Measurements from ENCODE around the gene ENGASE.

The ENGASE gene

GRCh38 chr17:79079421-79080200 lies 5.0 kb downstream of the ENGASE start:
- no peak for DNase-seq

DNA sequence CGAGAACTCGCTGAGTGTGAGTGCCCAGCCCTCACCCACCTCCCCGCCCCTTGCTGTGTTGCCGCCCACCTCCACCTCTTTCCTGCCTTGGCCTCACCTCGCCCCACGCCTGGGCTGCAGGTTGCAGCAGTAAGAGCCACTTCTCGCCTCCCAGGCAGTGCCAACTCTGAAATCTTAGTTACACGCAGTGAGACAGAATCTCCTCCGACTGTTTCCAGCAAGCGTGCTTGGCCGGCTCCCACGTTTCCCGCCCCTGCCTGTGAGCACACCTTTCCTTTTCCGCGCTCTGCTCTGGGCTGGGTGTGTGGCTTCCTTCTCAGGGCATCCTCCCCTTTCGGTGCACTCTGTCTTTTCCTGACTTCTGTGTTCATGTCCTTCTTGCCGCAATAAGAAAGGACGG lies 5.7 kb downstream of the ENGASE start:
- peak in 18 of 56 donors; percentile 3 to 58 (median 24) for DNase-seq

DNA sequence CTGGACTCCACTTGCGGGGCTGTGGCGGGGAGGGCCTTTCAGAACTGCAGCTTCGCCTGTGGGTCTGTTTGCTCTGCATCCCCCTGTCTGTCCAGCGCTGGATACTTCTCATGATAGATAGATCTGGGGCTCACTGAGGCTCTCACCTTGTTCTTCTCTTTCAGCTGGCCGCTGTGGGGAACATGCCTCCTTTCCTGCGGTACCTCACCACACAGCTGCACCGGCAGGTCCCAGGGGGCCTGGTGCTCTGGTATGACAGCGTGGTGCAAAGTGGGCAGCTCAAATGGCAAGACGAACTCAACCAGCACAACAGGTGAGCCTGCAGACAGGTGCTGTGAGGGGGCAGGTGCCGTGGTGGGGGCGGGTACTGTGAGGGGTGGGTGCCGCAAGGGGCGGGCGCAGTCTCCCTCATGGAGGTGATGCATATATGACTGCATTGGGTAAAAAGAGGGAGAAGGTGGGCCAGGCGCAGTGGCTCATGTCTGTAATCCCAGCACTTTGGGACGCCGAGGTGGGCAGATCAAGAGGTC lies 6.2 kb downstream of the ENGASE start:
- no peak for DNase-seq

GRCh38 chr17:79081571-79082276 lies 7.1 kb downstream of the ENGASE start:
- no peak for DNase-seq

DNA sequence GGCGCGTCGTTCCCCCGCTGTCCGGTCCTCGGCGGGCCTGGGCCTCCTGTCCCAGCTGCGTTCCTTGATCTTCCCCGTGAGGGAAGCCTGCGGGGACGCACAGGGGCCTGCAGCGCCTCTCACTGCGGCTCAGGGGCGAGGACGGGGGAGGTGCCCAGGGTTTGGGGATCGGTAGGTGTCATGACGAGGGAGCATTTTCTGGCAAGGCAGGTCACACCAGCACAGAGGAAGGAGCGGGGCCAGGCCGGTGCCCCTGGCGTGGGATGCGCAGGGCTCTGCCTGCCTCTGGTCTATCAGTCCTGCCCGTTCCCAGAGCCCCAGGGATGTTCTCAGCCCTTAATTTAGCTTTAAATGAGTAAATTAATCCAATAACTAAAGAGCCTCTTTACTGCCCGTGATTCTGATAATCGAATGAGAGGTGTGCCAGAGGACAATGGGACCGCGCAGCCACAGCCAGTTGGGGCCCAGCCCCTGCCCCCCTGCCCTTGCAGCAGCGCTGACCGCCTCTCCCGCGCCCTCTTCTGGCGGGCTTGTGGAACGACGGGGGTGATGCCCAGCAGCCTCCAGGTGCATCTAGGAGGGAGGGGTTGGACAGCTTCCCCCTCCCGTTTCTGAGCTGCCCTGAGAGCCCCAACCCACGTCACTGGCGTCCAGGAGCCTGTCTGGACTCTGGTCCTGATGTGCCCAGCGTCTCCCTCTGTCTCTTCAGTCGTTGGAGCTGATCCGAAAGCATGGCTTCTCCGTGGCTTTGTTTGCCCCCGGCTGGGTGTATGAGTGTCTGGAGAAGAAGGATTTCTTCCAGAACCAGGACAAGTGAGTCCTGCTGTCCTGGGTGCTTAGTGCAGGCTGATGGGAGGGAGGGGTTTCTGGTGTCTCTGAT lies 7.9 kb downstream of the ENGASE start:
- DNase-seq, result peak in 13 of 56 donors; percentile 8 to 63 (median 16)

DNA sequence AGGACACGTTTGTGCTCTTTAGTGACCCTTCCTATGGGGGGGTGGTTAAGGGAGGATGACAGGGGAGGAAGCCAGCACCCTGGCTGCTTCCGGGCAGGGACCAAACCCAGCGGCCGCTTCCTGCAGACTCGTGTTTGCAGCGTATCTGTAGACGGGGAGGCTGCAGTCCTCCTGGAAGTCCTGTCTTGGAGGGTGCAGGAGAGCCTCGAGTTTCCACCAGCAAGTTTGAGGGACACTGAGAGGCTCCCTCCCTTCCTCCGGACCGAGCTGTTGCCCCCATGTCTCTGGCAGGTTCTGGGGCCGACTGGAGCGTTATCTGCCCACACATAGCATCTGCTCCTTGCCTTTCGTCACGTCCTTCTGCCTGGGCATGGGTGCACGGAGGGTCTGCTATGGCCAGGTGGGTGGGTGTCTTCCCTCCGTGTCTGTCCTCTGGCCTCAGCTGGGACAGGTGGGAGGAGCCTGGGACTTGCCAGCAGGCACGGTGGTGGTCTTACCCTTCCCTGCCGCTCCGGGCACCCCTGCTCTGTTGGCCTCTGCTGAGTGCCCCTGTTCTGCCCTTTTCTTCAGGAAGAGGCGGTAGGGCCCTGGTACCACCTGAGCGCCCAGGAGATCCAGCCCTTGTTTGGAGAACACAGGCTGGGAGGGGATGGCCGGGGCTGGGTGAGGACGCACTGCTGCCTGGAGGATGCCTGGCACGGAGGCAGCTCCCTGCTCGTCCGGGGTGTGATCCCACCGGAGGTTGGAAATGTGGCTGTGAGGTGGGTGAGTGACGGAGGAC lies 8.8 kb downstream of the ENGASE start:
- DNase-seq, result no peak

DNA sequence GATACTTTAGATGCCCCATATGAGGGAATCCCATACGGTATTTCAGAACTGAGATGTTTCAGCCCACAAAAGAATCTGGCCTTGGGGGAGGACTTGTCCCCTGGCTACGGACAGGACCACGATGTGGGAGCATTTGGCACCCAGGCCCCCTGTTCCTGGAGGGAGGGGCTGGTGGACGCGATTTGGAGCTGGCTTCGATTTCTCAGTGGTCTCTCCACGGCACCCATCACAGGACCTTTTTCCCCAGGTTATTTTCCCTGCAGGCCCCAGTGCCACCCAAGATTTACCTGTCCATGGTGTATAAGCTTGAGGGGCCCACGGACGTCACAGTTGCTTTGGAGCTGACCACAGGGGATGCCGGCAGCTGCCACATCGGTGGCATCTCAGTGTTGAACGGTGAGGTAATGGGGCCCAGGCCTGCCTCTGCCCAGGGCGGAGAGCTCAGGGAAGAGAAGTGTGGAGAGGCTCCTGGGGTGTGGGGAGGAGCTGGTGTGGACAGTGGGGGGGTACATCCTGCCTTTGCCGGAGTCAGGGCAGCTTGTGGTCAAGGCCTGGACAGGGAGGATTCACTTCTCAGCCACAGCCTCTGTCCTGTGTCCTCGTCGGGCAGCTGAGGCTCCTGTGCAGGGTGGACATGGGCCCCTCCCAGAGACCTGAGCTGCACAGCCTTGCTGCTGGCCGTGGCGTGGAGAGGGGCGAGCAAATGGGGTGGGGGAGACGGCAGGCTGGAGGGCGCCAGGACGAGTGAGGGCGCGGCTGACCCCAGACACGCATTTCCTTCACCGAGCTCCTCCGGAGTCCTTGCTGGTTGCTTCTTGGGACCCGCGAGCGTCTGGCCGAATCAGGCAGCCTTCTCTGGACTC lies 9.9 kb downstream of the ENGASE start:
- no peak for DNase-seq

DNA sequence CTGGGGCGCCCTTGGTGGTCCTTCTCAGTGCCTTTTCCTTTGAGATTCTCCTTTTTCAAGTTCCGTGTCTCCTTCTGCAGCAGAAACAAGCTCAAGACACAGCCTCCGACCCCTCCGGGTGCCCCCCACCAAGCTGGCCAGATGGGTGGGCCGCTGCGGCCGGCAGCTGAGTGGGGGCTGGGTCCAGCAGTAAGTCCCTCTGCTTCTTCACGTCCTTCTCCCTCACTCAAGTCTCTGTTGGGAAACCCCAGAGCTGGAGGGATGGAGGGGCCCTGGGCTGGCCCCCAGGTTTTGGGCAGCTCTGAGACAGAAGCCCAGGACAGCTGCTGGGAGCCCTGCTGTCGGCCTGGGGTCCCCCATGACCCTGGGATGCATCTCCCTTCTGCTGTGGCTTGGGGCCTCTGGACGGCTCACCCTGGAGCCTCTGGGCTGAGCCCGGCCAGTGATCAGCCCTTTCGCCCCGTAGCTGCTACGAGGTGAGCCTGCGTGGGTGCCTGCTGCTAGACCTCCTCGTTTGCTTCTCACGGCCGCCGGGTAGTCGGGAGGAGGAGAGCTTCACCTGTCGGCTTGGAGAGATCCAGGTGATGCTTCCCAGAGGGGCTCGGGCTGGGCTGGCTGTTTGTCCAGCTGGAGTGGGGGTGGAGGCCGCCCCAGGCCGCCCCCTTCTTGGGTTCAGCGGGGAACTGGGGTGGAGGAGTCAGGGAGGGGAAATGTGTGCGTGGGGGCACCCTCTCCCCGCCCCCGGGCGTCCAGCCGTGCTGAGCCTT lies 10.7 kb downstream of the ENGASE start:
- DNase-seq, result no peak

GRCh38 chr17:79085921-79086551 lies 11.4 kb downstream of the ENGASE start:
- no peak for DNase-seq

GRCh38 chr17:79086609-79087427 lies 12.2 kb downstream of the ENGASE start:
- no peak for DNase-seq

DNA sequence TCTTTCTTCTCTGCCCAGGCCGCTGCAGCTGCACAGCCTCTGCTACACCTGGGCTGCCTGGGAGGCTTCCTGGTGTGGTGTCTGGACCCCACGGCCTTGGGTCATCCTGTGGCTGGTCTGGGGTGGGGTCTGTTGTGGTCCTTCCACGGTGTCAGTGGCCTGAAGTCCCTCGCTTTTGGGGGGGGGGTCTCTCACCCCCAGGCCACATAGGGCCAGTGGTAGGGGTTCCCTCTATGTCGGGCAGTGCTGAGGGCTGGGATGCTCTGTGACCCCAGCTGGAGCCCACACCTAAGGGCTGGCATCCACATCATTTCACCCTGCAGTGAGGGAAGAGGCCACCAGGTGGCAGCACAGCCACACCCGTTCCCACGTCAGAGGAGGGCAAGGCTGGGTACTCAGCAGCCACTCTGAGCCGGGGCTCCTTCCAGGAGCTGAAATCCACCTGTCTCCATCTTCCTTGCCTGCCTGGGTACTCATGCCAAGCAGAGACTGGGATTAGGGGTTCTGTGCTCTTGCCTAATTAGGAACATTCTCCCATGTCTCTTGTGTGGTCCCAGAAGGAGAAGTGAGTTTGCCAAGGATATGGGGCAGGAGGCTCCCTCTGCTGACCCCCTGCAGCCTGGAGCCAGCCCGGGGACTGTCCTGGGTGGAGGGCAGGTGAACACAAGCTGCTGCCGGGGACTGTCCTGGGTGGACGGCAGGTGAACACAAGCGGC lies 13.0 kb downstream of the ENGASE start:
- DNase-seq, result peak in 47 of 56 donors; percentile 3 to 86 (median 49)

GRCh38 chr17:79088247-79088996 lies 13.8 kb downstream of the ENGASE start:
- DNase-seq, result no peak

DNA sequence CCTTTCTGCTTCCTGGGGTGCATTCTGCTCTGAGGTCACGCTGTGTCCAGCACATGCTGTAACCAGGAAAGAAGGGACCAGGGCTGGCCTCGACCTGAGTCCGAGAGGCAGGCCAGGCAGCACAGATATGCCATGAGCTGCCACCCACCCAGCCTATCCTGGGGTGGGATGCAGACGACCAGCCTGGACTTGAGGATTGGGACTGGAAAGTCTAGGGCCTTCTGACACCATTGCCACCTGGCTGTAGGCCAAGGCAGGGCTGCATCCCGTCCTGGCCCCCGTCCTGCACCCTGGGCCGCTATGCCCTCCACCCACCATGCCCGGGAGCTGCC lies 14.3 kb downstream of the ENGASE start:
- DNase-seq, result no peak

DNA sequence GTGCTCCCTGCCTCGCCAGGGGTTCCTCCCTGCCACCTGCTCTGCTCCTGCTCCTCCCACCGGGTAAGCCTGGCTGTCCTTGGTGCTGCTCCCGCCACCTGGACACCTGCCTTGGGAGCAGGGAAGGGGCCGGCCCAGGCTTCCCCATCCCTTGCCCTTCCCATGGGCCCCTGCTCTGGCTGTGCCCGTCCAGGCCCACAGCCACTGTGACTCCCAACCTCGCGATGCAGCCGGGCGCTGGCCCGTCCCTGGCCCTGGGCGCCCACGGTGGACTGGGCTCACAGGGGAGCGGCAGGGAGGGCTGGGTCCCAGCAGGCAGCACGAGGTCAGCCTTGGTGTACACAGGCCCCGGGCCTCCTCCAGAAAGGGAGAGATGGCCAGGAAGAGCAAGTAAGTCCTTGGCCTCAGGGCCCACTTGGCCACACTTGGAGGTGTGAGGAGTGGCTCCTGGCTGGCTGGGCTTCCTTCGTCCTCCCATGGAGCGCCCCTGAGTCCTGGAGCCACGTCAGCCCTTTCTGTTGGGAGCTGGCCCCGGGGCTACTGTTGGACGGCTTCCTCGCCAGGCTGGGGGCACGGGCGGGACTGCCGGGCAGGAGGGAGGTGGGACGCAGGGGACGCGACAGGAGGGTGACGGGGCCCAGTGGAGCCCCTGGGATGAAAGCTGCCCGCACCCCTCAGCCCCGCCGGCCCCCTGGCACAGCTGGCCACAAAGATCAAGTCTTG lies 15.3 kb downstream of the ENGASE start:
- DNase-seq, result no peak

- no peak for DNase-seq
Measured at GRCh38 chr17:79090443-79091225, 16.0 kb downstream of the ENGASE start.

All from nucleus accumbens (tissue), 56 donors.